Activated CD4-positive, alpha-beta T cell treated with anti-CD3 and anti-CD28 coated beads for 36 hours (primary cell): Measurements from ENCODE around the gene SOX8. TPM values are rescaled to one million over a fixed set of nuclear protein-coding genes. Genes with fewer than 3 reads are reported as not detected.

Source experiments
- ATAC-seq: fragments of 200-7000 bp; cut with Tn5 transposase; one replicate; pipeline ENCODE4 v1.10.0; 2021; ENCODE audit warnings: mild to moderate bottlenecking, moderate library complexity
- CTCF ChIA-PET: fragments of 350-600 bp; sonication (Branson Sonifier 250); formaldehyde crosslinking; loops from one replicate; lab custom pipeline; 2021; ENCODE audit warnings: antibody characterized with exemption; lab: Charles Lee
- POLR2A ChIA-PET: fragments of 350-600 bp; sonication (Branson Sonifier 250); formaldehyde crosslinking; loops from one replicate; lab custom pipeline; 2021; ENCODE audit warnings: antibody characterized with exemption, inconsistent platforms; lab: Charles Lee
- DNase-seq: peaks from one replicate; pipeline ENCODE4 v3.0.0-alpha.2; 2020
- H3K27ac Mint-ChIP-seq: one replicate; pipeline ENCODE4 v1.8.0; 2021; ENCODE audit warnings: mixed read lengths
- H3K27me3 Mint-ChIP-seq: one replicate; pipeline ENCODE4 v1.8.0; 2021; ENCODE audit warnings: mixed read lengths
- H3K36me3 Mint-ChIP-seq: one replicate; pipeline ENCODE4 v1.8.0; 2021; ENCODE audit warnings: low read depth, mixed read lengths
- H3K4me1 Mint-ChIP-seq: one replicate; pipeline ENCODE4 v1.8.0; 2021; ENCODE audit warnings: mixed read lengths
- H3K4me3 Mint-ChIP-seq: one replicate; pipeline ENCODE4 v1.8.0; 2021; ENCODE audit warnings: mild to moderate bottlenecking, moderate library complexity, mixed read lengths
- H3K9me3 Mint-ChIP-seq: one replicate; pipeline ENCODE4 v1.8.0; 2021; ENCODE audit warnings: low read depth, mixed read lengths
- intact Hi-C, 2 experiments: fragments of 100-400 bp; cut with DNase I in 1 of 2; cut with micrococcal nuclease in 1 of 2; formaldehyde crosslinking; loops; one replicate each; pipeline versions ENCODE4 v1.14.2 to v1.15.1; 2022 to 2024; cut with DNase I, micrococcal nuclease
- total RNA-seq, 2 experiments: library from RNA; stranded (reverse); gene quantifications; one replicate each; pipeline ENCODE4 v1.2.3, GENCODE V29; 2021

Gene SOX8
- total RNA-seq, 2 experiments from 2014 or later: 1.4 to 1.6 TPM

DNA sequence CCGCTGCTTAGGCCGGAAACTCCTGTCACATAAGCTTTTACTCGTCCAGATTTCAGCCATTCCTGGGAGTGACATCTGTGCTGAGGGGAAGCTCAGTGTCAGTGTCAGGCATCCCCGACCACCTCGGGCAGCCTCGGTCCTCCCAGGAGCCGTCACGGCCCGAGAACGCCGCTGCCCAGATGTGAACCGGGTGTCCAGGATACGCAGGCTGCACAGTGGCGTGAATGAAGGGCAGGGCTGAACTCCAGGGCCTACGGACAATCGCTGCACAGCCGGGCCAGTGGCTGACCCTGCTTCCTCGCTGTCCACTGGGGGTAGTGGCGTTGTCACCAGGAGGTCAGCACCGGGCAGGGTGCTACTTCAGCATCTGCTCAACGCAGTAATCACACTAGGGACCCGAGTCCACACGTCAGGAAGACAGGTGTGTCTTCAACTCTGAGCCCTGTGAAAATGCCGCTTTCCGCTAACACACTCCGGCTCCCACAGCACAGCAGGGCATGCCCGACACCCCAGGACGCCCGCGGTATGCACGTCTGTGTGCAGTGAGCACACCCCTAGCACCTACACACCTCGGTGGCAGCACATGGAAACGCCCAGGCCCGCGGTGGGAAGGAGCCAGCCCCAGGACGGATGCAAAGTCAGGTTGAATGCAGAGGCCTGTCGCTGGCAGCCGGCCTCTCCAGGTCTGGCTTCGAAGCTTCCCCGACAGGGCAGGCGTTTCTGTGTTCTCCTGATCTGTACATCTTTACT lies 13.8 kb upstream of the SOX8 start:
- ChIA-PET CTCF (interaction anchor here (0.6 kb wide), 1 partner anchor 98 kb away, joined by 3 read pairs; no protein-coding TSS in a partner anchor), POLR2A (interaction anchor here (0.6 kb wide), 1 partner anchor 14 kb away, joined by 3 read pairs; the partner anchor contains the start of gene SOX8)
- peaks cover 36% of the 10 kb centered on the region for H3K36me3 Mint-ChIP-seq
- peak overlapping the region; percentile 63 for H3K27ac Mint-ChIP-seq
- H3K9me3 Mint-ChIP-seq: peaks cover 3% of the 10 kb centered on the region
- DNase-seq (no peak), ATAC-seq (no peak)
- no peaks in the 10 kb centered on the region for H3K27me3 Mint-ChIP-seq
- intact Hi-C loops: no loop called here
- peaks cover 45% of the 10 kb centered on the region for H3K4me1 Mint-ChIP-seq
- H3K4me3 Mint-ChIP-seq: no peak overlapping the region

DNA sequence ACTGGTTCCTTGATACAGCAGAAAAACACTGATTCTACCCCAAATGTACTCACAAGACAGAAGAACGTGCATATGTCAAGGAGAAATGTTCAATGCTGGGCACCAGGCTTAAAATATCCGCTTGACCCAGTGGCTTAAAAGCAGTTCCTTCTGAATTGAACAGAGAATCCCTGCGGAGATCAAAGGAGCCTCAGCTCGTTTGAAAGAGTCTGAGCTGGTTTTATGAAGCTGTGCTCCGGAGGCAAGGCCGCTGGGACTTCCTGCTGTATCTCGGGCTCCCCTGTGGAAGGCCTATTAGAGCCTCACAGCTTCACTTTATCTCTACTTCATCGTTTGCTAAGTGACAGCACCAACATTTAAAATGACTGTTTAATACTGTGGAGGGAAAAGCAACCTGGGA lies 12.9 kb upstream of the SOX8 start:
- H3K36me3 Mint-ChIP-seq: peaks cover 36% of the 10 kb centered on the region
- ChIA-PET CTCF (no interaction called here), POLR2A (interaction anchor here (0.6 kb wide), 1 partner anchor 13 kb away, joined by 3 read pairs; the partner anchor contains the start of gene SOX8)
- H3K4me3 Mint-ChIP-seq: peak overlapping the region; percentile 61
- peaks cover 3% of the 10 kb centered on the region for H3K9me3 Mint-ChIP-seq
- peak overlapping the region; percentile 63 for H3K27ac Mint-ChIP-seq
- H3K4me1 Mint-ChIP-seq: peaks cover 36% of the 10 kb centered on the region
- DNase-seq (no peak), ATAC-seq (no peak)
- intact Hi-C loops: no loop called here
- H3K27me3 Mint-ChIP-seq: no peaks in the 10 kb centered on the region

DNA sequence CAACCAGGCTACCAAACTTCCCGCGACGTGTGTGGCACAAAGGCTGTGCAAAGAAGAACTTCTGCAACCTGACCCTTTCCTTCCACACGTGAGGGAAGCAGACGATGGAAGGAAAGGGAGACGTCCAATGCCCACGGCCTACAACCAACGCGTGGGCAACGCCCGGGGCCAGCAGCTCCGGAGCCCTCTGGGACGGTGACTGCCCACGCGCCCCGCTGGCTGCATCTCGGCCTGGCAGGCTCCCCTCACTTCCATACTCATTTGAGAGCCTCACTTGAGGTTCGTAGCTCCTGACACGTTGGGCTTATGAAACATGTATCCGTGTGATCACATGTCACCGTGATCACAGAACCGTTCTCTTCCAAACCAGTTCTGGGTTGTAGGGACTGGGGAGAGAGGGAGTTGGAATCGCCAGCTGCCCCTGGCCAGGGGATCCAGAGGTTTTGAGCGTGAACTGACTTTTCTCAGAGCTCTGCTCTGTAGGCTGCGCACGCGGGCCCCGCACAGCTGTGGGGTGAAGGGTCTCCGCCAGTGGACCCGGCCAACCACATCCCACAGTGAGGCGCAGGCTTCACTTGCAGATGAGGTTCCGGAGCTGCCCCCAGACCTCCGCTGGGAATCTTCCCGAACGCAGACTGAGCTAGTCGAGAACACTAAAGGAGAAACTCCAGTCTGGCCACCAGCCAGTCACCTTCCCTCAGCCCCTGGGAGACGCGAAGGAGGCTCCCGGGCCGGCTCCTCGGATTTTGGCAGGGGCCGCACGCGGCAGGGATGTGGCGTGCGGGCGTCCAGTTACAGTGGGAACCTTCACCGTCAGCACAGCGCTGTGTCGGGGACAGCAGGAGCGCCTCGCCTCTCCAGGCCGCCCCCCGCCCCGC lies 11.8 kb upstream of the SOX8 start:
- DNase-seq: peak; percentile 32
- intact Hi-C loops: loop anchor here in 1 of 2 experiments (1.0 to 5.0 kb wide), 9 partner anchors 33 to 643 kb away; partner anchors contain the start of genes AXIN1, CRAMP1, IFT140 and METTL26

DNA sequence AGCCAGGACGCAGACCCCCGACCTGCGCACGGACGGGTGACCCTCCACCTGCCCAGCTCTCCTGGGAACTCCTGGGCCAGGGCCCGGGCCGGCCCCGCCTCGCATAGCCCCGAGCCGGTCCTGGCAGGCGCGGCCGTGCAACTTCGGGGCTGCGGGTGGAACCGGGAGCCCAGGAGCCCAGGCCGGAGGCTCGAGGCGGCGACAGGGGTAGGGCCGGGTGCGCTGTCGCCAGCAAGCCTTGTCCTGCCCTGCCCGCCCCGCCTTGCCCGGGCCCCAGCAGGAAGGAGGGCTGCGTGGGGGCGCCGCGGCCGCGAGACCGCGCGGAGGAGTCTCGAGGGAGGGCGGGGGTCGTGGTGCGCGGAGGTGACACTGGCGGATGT lies 11.2 kb upstream of the SOX8 start:
- no peak for ATAC-seq
- peak overlapping the region; percentile 76 for H3K4me3 Mint-ChIP-seq
- ChIA-PET CTCF (interaction anchor here (1.1 kb wide), 1 partner anchor 258 kb away, joined by 4 read pairs; no protein-coding TSS in a partner anchor), POLR2A (no interaction called here)
- intact Hi-C loops: loop anchor here in 1 of 2 experiments (1.0 to 5.0 kb wide), 9 partner anchors 32 to 642 kb away; partner anchors contain the start of genes AXIN1, CRAMP1, IFT140 and METTL26
- H3K36me3 Mint-ChIP-seq: peaks cover 29% of the 10 kb centered on the region
- peaks cover 20% of the 10 kb centered on the region for H3K4me1 Mint-ChIP-seq
- DNase-seq: no peak
- H3K9me3 Mint-ChIP-seq: no peaks in the 10 kb centered on the region
- H3K27me3 Mint-ChIP-seq: no peaks in the 10 kb centered on the region
- peak overlapping the region; percentile 78 for H3K27ac Mint-ChIP-seq

More for the DNA sequence above, 11.8 kb upstream of the SOX8 start:
- peak; percentile 4 for ATAC-seq
- Mint-ChIP-seq H3K36me3 (peaks cover 35% of the 10 kb centered on the region), H3K27me3 (no peaks in the 10 kb centered on the region), H3K4me3 (peak overlapping the region; percentile 76), H3K9me3 (peaks cover 1% of the 10 kb centered on the region), H3K27ac (peak overlapping the region; percentile 60), H3K4me1 (peaks cover 26% of the 10 kb centered on the region)
- ChIA-PET POLR2A (no interaction called here), CTCF (interaction anchor here (1.1 kb wide), 1 partner anchor 258 kb away, joined by 4 read pairs; no protein-coding TSS in a partner anchor)

DNA sequence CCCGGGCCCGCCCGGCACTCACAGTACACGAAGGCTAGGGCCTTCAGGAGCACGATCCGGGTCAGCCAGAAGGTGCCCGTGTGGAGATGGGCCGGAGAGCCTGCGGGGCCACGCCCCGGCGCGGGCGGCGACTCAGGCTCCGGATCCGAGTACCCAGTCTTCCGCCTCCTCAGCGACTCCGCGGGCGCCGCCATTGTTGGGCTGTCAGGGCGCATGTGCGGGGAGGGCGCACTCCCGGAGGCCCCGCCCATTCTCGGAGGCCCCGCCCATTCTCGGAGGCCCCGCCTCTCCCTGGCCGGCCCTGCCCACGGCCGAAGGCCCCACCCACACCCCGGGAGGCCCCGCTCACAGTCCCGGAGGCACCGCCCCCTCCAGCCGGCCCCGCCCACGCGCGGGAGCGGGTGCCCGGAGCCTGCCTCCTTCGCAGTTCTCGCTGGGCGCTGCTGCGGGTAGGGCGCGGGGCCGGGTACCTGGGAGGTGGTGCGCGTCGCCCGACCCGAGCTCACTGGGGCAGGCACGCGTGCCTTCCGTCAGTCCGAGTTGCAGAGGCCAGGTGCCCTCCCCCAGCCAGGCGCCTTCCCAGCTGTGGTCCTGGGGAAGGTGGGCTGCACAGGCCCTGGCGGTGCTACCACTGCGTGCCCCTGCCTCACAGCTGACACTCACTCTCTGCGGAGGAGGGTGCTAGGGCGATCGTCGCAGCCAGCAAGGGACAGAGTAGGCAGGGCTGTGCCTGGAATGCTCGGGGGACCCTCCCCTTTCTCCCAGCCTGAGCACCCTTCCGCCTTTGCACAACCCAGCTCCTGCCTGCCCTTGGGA lies 10.6 kb upstream of the SOX8 start, which contains the start of gene LMF1:
Gene LMF1 (minus strand): TSS at position 219 of the 816 bp plus-strand sequence. CDS start 4 bp downstream, at position 215.
- ATAC-seq (peak; percentile 93), DNase-seq (peak; percentile 98)
- H3K36me3 Mint-ChIP-seq: peaks cover 23% of the 10 kb centered on the region
- intact Hi-C loops: loop anchor here in 1 of 2 experiments (1.0 to 5.0 kb wide), 14 partner anchors 10 to 641 kb away; partner anchors contain the start of genes AXIN1, CHTF18, CRAMP1 and IFT140
- peak within 1 kb of the TSS; percentile 76 for H3K4me3 Mint-ChIP-seq
- ChIA-PET POLR2A (interaction anchor here (0.6 kb wide), 1 partner anchor 972 kb away, joined by 3 read pairs; the partner anchor contains the start of gene MSRB1), CTCF (no interaction called here)
- H3K4me1 Mint-ChIP-seq: peaks cover 15% of the 10 kb centered on the region
- H3K27ac Mint-ChIP-seq: peak within 1 kb of the TSS; percentile 78
- H3K9me3 Mint-ChIP-seq: no peaks in the 10 kb centered on the region
- no peaks in the 10 kb centered on the region for H3K27me3 Mint-ChIP-seq

DNA sequence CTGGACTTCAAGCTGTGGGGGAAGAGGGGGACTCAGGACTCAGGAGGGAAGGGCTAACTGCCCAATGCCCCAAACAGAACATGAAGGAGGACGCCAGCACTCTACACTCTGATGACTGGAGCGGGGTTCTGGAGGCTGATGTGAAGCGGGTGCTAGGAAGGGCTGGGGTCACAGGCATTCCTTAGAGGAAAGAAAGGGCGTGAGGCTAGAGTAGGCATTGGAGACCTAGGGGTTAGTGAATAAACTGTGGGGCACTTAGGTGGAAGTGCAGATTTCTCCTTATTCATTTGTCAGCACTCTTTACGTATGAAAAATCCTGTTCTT lies 10.0 kb upstream of the SOX8 start:
- H3K9me3 Mint-ChIP-seq: no peaks in the 10 kb centered on the region
- ChIA-PET CTCF (no interaction called here), POLR2A (no interaction called here)
- no peak overlapping the region for H3K27ac Mint-ChIP-seq
- H3K27me3 Mint-ChIP-seq: no peaks in the 10 kb centered on the region
- peaks cover 16% of the 10 kb centered on the region for H3K4me1 Mint-ChIP-seq
- ATAC-seq (no peak), DNase-seq (no peak)
- H3K36me3 Mint-ChIP-seq: peaks cover 19% of the 10 kb centered on the region
- intact Hi-C loops: loop anchor here in 1 of 2 experiments (1.0 to 5.0 kb wide), 11 partner anchors 10 to 641 kb away; partner anchors contain the start of genes AXIN1, CHTF18, CRAMP1 and IFT140
- peak overlapping the region; percentile 3 for H3K4me3 Mint-ChIP-seq

DNA sequence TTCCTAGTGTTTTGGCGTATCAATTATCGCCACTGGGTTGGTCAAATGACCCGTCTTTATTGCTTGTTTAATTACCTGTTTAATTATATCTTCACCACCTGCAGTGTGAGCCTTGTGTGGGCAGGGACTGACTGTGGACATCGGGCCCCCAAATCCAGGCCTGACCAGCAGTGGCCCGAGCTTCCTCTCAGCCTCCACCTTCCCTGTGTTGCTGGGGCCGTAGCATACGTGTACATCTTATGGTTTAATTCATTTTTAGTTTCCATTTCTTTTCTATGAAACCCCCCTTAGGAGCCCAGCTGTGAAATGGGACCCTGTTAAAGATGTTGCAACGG lies 9.6 kb upstream of the SOX8 start:
- ChIA-PET CTCF (no interaction called here), POLR2A (no interaction called here)
- ATAC-seq: no peak
- Mint-ChIP-seq H3K36me3 (peaks cover 16% of the 10 kb centered on the region), H3K4me1 (peaks cover 19% of the 10 kb centered on the region), H3K9me3 (no peaks in the 10 kb centered on the region), H3K27ac (no peak overlapping the region), H3K27me3 (no peaks in the 10 kb centered on the region), H3K4me3 (no peak overlapping the region)
- intact Hi-C loops: loop anchor here in 1 of 2 experiments (1.0 to 5.0 kb wide), 11 partner anchors 9 to 640 kb away; partner anchors contain the start of genes AXIN1, CHTF18, CRAMP1 and IFT140
- peak; percentile 2 for DNase-seq

DNA sequence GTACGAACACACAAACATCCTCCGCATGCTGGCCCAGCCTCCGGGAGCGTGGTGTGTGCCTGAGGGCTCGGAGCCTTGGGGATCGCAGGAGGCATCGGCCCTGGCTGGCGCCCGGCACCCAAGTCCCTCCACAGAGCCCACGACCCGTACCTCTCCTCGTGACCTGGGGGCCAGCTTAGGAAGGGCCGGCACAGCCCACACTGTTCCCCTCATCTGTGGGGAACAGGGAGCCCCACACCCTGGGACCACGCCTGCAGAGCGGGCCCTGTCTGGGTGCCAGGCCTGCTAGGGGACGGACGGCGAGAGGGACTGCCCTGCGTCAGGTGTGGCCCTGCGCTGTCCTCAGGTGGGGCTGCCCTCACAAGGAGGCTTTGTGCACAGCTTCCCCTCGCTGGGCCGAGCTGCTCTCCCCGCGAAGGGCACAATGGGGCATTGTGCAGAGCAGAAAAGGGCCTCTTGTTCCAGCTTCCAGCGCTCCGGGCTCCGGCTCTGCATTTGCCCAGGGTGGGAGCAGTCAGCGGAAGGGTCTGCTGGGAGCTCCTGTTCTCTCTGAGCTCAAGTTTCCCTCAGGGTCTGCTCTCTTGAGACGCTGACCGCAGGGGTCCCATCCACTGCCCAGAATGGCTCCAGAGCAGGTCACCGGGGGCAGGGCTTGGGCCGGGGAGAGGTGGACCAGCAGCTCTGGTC lies 9.1 kb upstream of the SOX8 start:
- no peaks in the 10 kb centered on the region for H3K9me3 Mint-ChIP-seq
- ATAC-seq (no peak), DNase-seq (peak; percentile 6)
- H3K27ac Mint-ChIP-seq: no peak overlapping the region
- H3K36me3 Mint-ChIP-seq: peaks cover 13% of the 10 kb centered on the region
- ChIA-PET CTCF (interaction anchor here (0.6 kb wide), 1 partner anchor 25 kb away, joined by 3 read pairs; no protein-coding TSS in a partner anchor), POLR2A (no interaction called here)
- H3K27me3 Mint-ChIP-seq: no peaks in the 10 kb centered on the region
- peaks cover 19% of the 10 kb centered on the region for H3K4me1 Mint-ChIP-seq
- H3K4me3 Mint-ChIP-seq: no peak overlapping the region
- intact Hi-C loops: loop anchor here in 1 of 2 experiments (5.0 kb wide), 2 partner anchors 165 to 640 kb away; partner anchors contain the start of genes CRAMP1 and IFT140

DNA sequence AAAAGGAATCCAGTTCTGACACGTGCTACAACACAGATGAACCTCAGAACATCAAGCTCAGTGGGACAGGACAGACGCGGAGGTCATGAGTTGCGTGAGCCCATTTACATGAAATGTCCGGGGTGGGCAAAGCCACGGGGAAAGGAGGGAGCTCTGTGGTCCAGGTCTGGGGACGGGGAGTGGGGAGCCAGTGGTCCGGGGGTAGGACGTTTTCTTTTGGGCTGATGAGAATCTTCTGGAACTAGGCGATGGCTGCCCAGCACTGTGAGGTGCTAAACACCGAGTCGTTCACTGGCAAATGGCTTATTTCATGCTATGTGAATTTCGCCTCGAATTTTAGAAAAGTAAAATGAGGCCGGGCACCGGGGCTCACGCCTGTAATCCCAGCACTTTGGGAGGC lies 8.2 kb upstream of the SOX8 start:
- intact Hi-C loops: loop anchor here in 1 of 2 experiments (5.0 kb wide), 2 partner anchors 166 to 639 kb away; partner anchors contain the start of genes CRAMP1 and IFT140
- ChIA-PET CTCF (interaction anchor here (0.6 to 0.8 kb wide), 2 partner anchors 28 to 519 kb away, joined by 3 read pairs; no protein-coding TSS in a partner anchor), POLR2A (no interaction called here)
- H3K4me3 Mint-ChIP-seq: no peak overlapping the region
- no peak for ATAC-seq
- H3K36me3 Mint-ChIP-seq: peaks cover 8% of the 10 kb centered on the region
- DNase-seq: no peak
- no peaks in the 10 kb centered on the region for H3K9me3 Mint-ChIP-seq
- H3K4me1 Mint-ChIP-seq: peaks cover 22% of the 10 kb centered on the region
- no peak overlapping the region for H3K27ac Mint-ChIP-seq
- H3K27me3 Mint-ChIP-seq: no peaks in the 10 kb centered on the region
